Ovary (tissue), 3 donors: ENCODE results near the gene MEN1.
"Not testable (repeated sequence)": the region's sequence is repeated elsewhere in the genome, so short reads cannot be mapped to it uniquely, and the experiment has no call there.

Source experiments
- POLR2A ChIP-seq: fragments of 450-650 bp; IDR thresholded peaks from one replicate; pipeline ENCODE4 v1.6.1; 2017; ENCODE audit warnings: antibody characterized with exemption, mild to moderate bottlenecking, moderate library complexity
- TF ChIP-seq, protein P1 (sequence below), 3 donors: fragments of 450-650 bp in 2 of 3; fragments of 200-600 bp in 1 of 3; IDR thresholded peaks; one replicate each; pipeline versions ENCODE4 v1.5.1 to v1.8.0; 2016 to 2022; ENCODE audit warnings: antibody characterized with exemption in 3 of 3, mild to moderate bottlenecking in 1 of 3
- donor health status: DM: no; HTN: no; CAD: no.

DNA sequence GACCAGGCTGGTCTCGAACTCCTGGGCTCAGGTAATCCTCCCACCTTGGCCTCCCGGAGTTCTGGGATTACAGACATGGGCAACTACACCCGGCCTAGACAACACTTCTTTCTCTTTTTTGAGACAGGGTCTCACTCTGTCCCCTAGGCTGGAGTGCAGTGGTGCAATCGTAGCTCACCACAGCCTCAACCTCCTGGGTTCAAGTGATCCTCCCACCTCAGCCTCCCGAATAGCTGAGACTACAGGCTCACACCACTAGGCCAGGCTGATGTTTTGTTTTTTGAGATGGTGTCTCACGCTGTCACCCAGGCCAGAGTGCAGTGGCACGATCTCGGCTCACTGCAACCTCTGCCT is 35.4 kb upstream of the MEN1 start:
- not testable (repeated sequence) for TF ChIP-seq POLR2A
- TF ChIP-seq, protein P1, sequence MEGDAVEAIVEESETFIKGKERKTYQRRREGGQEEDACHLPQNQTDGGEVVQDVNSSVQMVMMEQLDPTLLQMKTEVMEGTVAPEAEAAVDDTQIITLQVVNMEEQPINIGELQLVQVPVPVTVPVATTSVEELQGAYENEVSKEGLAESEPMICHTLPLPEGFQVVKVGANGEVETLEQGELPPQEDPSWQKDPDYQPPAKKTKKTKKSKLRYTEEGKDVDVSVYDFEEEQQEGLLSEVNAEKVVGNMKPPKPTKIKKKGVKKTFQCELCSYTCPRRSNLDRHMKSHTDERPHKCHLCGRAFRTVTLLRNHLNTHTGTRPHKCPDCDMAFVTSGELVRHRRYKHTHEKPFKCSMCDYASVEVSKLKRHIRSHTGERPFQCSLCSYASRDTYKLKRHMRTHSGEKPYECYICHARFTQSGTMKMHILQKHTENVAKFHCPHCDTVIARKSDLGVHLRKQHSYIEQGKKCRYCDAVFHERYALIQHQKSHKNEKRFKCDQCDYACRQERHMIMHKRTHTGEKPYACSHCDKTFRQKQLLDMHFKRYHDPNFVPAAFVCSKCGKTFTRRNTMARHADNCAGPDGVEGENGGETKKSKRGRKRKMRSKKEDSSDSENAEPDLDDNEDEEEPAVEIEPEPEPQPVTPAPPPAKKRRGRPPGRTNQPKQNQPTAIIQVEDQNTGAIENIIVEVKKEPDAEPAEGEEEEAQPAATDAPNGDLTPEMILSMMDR (IDR thresholded peaks at IDR 0.05): not testable (repeated sequence)
